ENCODE data around the gene OGG1. TPM values are rescaled to one million over a fixed set of nuclear protein-coding genes. Genes with fewer than 3 reads are reported as not detected.

Gene OGG1
- total and polyA plus RNA-seq, 9 of the 15 experiments (the other 6 are each of a cell fraction or from before 2014, with no cell fraction given): 6.6 to 33.0 (median 24.4) TPM

DNA sequence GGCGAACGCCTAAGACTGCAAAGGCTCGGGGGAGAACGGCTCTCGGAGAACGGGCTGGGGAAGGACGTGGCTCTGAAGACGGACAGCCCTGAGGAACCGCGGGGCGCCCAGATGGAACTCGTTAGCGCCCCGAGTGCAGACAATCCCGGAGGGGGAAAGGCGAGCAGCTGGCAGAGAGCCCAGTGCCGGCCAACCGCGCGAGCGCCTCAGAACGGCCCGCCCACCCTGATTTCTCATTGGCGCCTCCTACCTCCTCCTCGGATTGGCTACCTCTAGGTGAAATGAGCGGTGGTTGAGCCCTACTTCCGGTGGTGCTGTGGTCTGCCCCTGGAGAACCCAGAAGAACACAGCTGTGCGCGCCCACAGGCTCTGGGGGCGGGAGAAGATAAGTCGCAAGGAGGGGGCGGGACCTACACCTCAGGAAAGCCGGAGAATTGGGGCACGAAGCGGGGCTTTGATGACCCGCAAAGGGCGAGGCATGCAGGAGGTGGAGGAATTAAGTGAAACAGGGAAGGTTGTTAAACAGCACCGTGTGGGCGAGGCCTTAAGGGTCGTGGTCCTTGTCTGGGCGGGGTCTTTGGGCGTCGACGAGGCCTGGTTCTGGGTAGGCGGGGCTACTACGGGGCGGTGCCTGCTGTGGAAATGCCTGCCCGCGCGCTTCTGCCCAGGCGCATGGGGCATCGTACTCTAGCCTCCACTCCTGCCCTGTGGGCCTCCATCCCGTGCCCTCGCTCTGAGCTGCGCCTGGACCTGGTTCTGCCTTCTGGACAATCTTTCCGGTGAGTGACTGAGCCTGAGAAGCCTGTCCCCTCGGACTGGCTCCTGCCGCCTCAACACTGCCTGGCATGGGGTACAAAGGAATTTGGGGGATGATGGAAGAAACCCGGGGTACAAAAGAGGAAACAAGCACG lies at the start of gene OGG1 (continued):
- peak; percentile 92 for TF ChIP-seq FOXK1 (CRISPR knock-in tag; IDR thresholded peaks at IDR 0.05; ENCODE audit: borderline replicate concordance)
- 0 out of 2 replicates have a peak, but pooled peaks have one; percentile 11 for TF ChIP-seq ZBTB26 (CRISPR knock-in tag; IDR thresholded peaks at IDR 0.05)
- TF ChIP-seq, protein P1, sequence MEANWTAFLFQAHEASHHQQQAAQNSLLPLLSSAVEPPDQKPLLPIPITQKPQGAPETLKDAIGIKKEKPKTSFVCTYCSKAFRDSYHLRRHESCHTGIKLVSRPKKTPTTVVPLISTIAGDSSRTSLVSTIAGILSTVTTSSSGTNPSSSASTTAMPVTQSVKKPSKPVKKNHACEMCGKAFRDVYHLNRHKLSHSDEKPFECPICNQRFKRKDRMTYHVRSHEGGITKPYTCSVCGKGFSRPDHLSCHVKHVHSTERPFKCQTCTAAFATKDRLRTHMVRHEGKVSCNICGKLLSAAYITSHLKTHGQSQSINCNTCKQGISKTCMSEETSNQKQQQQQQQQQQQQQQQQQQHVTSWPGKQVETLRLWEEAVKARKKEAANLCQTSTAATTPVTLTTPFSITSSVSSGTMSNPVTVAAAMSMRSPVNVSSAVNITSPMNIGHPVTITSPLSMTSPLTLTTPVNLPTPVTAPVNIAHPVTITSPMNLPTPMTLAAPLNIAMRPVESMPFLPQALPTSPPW (CRISPR knock-in tag; IDR thresholded peaks at IDR 0.05): peak; percentile 83
- no peak for TF ChIP-seq ZNF696 (CRISPR knock-in tag; conservative IDR thresholded peaks at IDR 0.05)
- peak; percentile 53; the same call in 1 of the 2 replicates for TF ChIP-seq TOE1 (IDR thresholded peaks at IDR 0.05; ENCODE audit: borderline replicate concordance)
- no peak for TF ChIP-seq TOE1 (CRISPR knock-in tag; IDR thresholded peaks at IDR 0.05; ENCODE audit: borderline replicate concordance, low read depth)
- TF ChIP-seq, protein P2, sequence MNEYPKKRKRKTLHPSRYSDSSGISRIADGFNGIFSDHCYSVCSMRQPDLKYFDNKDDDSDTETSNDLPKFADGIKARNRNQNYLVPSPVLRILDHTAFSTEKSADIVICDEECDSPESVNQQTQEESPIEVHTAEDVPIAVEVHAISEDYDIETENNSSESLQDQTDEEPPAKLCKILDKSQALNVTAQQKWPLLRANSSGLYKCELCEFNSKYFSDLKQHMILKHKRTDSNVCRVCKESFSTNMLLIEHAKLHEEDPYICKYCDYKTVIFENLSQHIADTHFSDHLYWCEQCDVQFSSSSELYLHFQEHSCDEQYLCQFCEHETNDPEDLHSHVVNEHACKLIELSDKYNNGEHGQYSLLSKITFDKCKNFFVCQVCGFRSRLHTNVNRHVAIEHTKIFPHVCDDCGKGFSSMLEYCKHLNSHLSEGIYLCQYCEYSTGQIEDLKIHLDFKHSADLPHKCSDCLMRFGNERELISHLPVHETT (CRISPR knock-in tag; conservative IDR thresholded peaks at IDR 0.05 in 1 of 2, IDR thresholded peaks at IDR 0.05 in 1 of 2): peak in 1 of 2 experiments; percentile 78; a peak in 1 of 4 replicates
- TF ChIP-seq HDAC1 (IDR thresholded peaks at IDR 0.05): peak in 1 of 2 experiments; percentile 87; a peak in 2 of 4 replicates
- 0 out of 2 replicates have a peak, but pooled peaks have one; percentile 1 for TF ChIP-seq ZNF165 (CRISPR knock-in tag; IDR thresholded peaks at IDR 0.05; ENCODE audit: borderline replicate concordance)
- TF ChIP-seq, protein P3, sequence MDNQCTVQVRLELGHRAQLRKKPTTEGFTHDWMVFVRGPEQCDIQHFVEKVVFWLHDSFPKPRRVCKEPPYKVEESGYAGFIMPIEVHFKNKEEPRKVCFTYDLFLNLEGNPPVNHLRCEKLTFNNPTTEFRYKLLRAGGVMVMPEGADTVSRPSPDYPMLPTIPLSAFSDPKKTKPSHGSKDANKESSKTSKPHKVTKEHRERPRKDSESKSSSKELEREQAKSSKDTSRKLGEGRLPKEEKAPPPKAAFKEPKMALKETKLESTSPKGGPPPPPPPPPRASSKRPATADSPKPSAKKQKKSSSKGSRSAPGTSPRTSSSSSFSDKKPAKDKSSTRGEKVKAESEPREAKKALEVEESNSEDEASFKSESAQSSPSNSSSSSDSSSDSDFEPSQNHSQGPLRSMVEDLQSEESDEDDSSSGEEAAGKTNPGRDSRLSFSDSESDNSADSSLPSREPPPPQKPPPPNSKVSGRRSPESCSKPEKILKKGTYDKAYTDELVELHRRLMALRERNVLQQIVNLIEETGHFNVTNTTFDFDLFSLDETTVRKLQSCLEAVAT (IDR thresholded peaks at IDR 0.05): peak in 1 of 2 experiments; percentile 81; a peak in 2 of 4 replicates
- no peak for TF ChIP-seq PBX2 (CRISPR knock-in tag; IDR thresholded peaks at IDR 0.05; ENCODE audit: low read depth)
- 0 out of 2 replicates have a peak, but pooled peaks have one; percentile 9 for TF ChIP-seq PBX2 (tag; conservative IDR thresholded peaks at IDR 0.05; ENCODE audit: low read depth)
